Smooth muscle cell (in vitro differentiated cells): ENCODE results near the gene RGS10. TPM values are rescaled to one million over a fixed set of nuclear protein-coding genes. Genes with fewer than 3 reads are reported as not detected.

Source experiments
- DNase-seq: peaks from one replicate; lab custom pipeline; 2025; ENCODE audit not compliant: unreplicated experiment; lab: John Stamatoyannopoulos, UW
- H2AFZ ChIP-seq: fragments of 200-600 bp; sonication (generic); 2 replicates; pipeline ENCODE4 v1.6.0; 2016; ENCODE audit warnings: antibody characterized with exemption, low read depth, mild to moderate bottlenecking
- H3F3A ChIP-seq: fragments of 200-600 bp; sonication (generic); 2 replicates; pipeline ENCODE4 v1.6.0; 2017; ENCODE audit warnings: antibody characterized with exemption, low read depth
- H3K27ac ChIP-seq: fragments of 200-600 bp; sonication (generic); 2 replicates; pipeline ENCODE4 v1.5.1; 2016; ENCODE audit warnings: low read depth, mild to moderate bottlenecking
- H3K27me3 ChIP-seq: fragments of 200-600 bp; sonication (generic); 2 replicates; pipeline ENCODE4 v1.6.1; 2016; ENCODE audit warnings: low read depth, mild to moderate bottlenecking
- H3K36me3 ChIP-seq: fragments of 200-600 bp; sonication (generic); 2 replicates; pipeline ENCODE4 v1.5.1; 2016; ENCODE audit warnings: low read depth
- H3K4me1 ChIP-seq: fragments of 200-600 bp; sonication (generic); 2 replicates; pipeline ENCODE4 v1.5.1; 2016; ENCODE audit warnings: low read depth
- H3K4me2 ChIP-seq: fragments of 200-600 bp; sonication (generic); 2 replicates; pipeline ENCODE4 v1.6.0; 2016; ENCODE audit warnings: mild to moderate bottlenecking
- H3K4me3 ChIP-seq: fragments of 200-600 bp; sonication (generic); 2 replicates; pipeline ENCODE4 v1.5.1; 2016; ENCODE audit warnings: mild to moderate bottlenecking
- H3K79me2 ChIP-seq: fragments of 200-600 bp; sonication (generic); 2 replicates; pipeline ENCODE4 v1.6.0; 2016; ENCODE audit warnings: low read depth, mild to moderate bottlenecking
- H3K9ac ChIP-seq: fragments of 200-600 bp; sonication (generic); 2 replicates; pipeline ENCODE4 v1.6.0; 2016; ENCODE audit warnings: low read depth
- H3K9me3 ChIP-seq: fragments of 200-600 bp; sonication (generic); replicated peaks from 2 replicates; pipeline ENCODE4 v1.5.1; 2016; ENCODE audit warnings: low read depth
- H4K20me1 ChIP-seq: fragments of 200-600 bp; sonication (generic); 2 replicates; pipeline ENCODE4 v1.6.0; 2016; ENCODE audit warnings: low read depth
- WGBS: methylation state at CpG from one replicate; pipeline ENCODE4 v1.1.7; 2016; ENCODE audit warnings: low lambda C conversion rate; 5-methylcytosine and 5-hydroxymethylcytosine counted together
- polyA plus RNA-seq: library from polyadenylated mRNA; unstranded; fragments of >200 nt; fragmentation: Nextera tagmentation; extraction: Ambion mirVana; gene quantifications from 2 replicates; pipeline ENCODE4 v1.2.1, GENCODE V29; 2016
- total RNA-seq: library from RNA; depleted of rRNA; stranded (reverse); fragments of >200 nt; gene quantifications from 2 replicates; pipeline ENCODE4 v1.2.3, GENCODE V29; 2014
- TF ChIP-seq, protein P1 (sequence below): fragments of 200-600 bp; sonication (generic); IDR thresholded peaks from 2 replicates; pipeline ENCODE4 v1.5.1; 2017; ENCODE audit warnings: borderline replicate concordance, mild to moderate bottlenecking, antibody characterized with exemption; ENCODE audit not compliant: insufficient read depth, poor library complexity, severe bottlenecking

RGS10 gene
- total and polyA plus RNA-seq, 2 experiments from 2014 or later, result 40.2 to 72.5 TPM

DNA sequence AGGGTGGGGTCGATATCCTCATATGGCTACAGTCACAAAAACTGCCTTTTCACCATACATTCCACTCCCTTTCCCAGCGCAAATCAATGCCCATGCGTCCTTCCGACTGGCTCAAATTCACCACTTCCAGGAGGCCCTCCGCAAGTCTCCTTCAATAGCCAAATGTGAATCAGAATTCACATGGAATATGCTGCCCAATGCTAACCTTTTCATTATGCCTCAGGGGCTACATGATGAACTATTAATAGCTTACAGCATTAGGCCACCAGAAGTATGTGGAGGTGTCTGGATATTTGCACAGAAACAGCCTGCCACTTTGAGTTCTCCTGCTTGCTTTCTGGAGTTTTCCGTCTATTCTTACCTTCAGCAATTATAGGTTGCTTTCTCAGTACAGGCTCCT, 27.7 kb downstream of the RGS10 start:
- H3K9me3 ChIP-seq, result no peaks in the 10 kb centered on the region
- no peak overlapping the region for H3K27ac ChIP-seq
- H3F3A ChIP-seq, result peaks cover 5% of the 10 kb centered on the region
- H4K20me1 ChIP-seq, result no peaks in the 10 kb centered on the region
- H3K4me3 ChIP-seq, result no peak overlapping the region
- TF ChIP-seq, protein P1, sequence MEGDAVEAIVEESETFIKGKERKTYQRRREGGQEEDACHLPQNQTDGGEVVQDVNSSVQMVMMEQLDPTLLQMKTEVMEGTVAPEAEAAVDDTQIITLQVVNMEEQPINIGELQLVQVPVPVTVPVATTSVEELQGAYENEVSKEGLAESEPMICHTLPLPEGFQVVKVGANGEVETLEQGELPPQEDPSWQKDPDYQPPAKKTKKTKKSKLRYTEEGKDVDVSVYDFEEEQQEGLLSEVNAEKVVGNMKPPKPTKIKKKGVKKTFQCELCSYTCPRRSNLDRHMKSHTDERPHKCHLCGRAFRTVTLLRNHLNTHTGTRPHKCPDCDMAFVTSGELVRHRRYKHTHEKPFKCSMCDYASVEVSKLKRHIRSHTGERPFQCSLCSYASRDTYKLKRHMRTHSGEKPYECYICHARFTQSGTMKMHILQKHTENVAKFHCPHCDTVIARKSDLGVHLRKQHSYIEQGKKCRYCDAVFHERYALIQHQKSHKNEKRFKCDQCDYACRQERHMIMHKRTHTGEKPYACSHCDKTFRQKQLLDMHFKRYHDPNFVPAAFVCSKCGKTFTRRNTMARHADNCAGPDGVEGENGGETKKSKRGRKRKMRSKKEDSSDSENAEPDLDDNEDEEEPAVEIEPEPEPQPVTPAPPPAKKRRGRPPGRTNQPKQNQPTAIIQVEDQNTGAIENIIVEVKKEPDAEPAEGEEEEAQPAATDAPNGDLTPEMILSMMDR, result no peak
- H3K4me1 ChIP-seq, result peaks cover 16% of the 10 kb centered on the region
- H3K79me2 ChIP-seq, result no peaks in the 10 kb centered on the region
- peaks cover 4% of the 10 kb centered on the region for H3K36me3 ChIP-seq
- H2AFZ ChIP-seq, result no peak overlapping the region
- H3K27me3 ChIP-seq, result no peaks in the 10 kb centered on the region
- no peak overlapping the region for H3K9ac ChIP-seq
- no peak for DNase-seq
- WGBS, result 94% methylated on average over 6 of the region's 6 CpGs
- H3K4me2 ChIP-seq, result no peak overlapping the region

DNA sequence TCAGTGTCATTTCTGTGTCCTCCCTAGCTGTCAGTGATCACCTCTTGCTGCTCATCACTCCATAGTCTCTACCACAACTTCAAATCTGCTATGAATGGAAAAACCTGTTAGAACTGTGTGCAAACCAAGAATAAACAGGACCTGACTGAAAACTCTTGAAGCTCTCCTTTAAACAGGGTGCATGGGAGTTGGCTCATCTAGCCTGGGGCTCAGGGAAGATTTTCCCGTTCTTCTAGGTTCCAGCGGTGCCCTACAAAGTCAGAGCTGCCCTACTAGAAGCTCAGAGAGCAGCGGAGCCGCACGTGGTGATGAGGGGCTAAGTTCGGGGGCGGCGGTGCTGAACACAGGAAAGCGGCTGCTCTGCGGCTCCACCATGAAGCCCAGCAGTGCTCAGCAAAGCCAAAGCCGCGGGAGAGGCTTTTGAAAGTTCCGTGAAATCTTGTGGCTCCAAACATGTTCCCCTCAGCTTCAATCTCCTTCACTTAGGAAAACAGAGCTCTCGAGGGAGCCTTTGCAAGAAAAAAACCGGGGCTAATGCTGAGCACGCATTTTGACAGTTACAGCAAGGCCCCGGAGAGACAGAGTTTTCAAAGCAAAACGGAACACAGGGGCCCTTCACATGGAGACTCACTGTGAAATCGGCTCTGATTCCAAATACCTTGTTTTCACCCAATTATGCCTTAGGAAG, 30.5 kb downstream of the RGS10 start:
- peaks cover 10% of the 10 kb centered on the region for H3K4me1 ChIP-seq
- H2AFZ ChIP-seq, result no peak overlapping the region
- H3K4me2 ChIP-seq, result no peak overlapping the region
- H3K79me2 ChIP-seq, result no peaks in the 10 kb centered on the region
- no peak overlapping the region for H3K27ac ChIP-seq
- no peaks in the 10 kb centered on the region for H3K9me3 ChIP-seq
- no peak for DNase-seq
- no peaks in the 10 kb centered on the region for H3K27me3 ChIP-seq
- no peaks in the 10 kb centered on the region for H4K20me1 ChIP-seq
- H3K4me3 ChIP-seq, result no peak overlapping the region
- peaks cover 4% of the 10 kb centered on the region for H3K36me3 ChIP-seq
- TF ChIP-seq, protein P1, result no peak
- no peak overlapping the region for H3K9ac ChIP-seq
- H3F3A ChIP-seq, result no peaks in the 10 kb centered on the region
- WGBS, result 81% methylated on average over 19 of the region's 19 CpGs

DNA sequence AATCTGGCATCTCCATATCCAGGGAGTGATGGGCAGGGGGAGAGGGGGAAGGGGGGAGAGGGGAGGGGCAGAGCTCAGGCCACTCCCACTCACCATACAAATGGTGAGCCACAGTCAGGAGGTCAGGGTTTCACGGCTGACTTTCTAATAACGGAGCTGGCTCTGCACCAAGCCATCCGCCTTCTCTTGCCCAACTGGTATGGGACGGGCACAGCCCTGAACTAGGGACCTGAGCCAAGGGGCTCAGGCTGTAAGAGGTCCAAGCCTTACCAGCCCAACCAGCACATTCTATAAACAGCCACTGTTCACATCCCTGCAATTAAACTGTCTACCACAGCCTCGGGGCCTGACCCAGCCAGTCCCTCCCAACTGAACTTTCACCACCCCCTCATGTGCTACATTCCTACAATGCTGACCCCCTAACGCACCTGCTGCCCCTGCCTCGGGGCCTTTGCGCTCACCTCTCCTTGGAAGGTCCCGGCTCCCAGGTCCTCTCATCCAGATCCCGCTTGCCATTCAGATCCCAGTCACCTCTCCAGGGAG, 32.5 kb downstream of the RGS10 start:
- H3K4me3 ChIP-seq, result no peak overlapping the region
- H3K79me2 ChIP-seq, result no peaks in the 10 kb centered on the region
- no peaks in the 10 kb centered on the region for H3F3A ChIP-seq
- TF ChIP-seq, protein P1, result no peak
- H2AFZ ChIP-seq, result no peak overlapping the region
- H3K9ac ChIP-seq, result no peak overlapping the region
- H3K4me2 ChIP-seq, result no peak overlapping the region
- DNase-seq, result no peak
- H3K36me3 ChIP-seq, result peaks cover 4% of the 10 kb centered on the region
- WGBS, result 90% methylated on average over 10 of the region's 10 CpGs
- no peaks in the 10 kb centered on the region for H3K9me3 ChIP-seq
- H4K20me1 ChIP-seq, result no peaks in the 10 kb centered on the region
- no peaks in the 10 kb centered on the region for H3K4me1 ChIP-seq
- no peaks in the 10 kb centered on the region for H3K27me3 ChIP-seq
- no peak overlapping the region for H3K27ac ChIP-seq

DNA sequence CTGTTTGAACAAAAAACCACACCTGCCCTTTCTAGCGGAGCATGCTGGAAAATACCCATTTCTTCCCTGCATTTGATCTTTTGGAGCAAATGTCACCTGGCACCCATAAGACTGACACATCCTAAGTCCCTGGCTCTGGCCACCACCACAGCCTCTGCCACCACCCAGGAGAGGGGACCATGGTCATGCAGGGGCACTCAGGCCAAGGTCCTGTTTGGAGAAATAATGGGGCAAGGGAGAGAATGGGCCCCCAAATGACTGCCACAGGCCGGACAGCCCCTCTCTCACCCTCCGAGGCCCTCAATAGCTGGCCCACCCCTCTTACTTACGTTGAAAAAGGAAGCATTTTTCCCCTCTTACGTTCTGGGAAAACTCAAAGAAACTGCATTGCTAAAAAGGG, 35.4 kb downstream of the RGS10 start:
- no peaks in the 10 kb centered on the region for H3K79me2 ChIP-seq
- H3F3A ChIP-seq, result no peaks in the 10 kb centered on the region
- H3K4me3 ChIP-seq, result no peak overlapping the region
- TF ChIP-seq, protein P1, result no peak
- no peaks in the 10 kb centered on the region for H3K9me3 ChIP-seq
- H3K27me3 ChIP-seq, result no peaks in the 10 kb centered on the region
- H3K36me3 ChIP-seq, result no peaks in the 10 kb centered on the region
- H3K27ac ChIP-seq, result no peak overlapping the region
- H2AFZ ChIP-seq, result no peak overlapping the region
- no peak overlapping the region for H3K9ac ChIP-seq
- no peak for DNase-seq
- H4K20me1 ChIP-seq, result no peaks in the 10 kb centered on the region
- no peaks in the 10 kb centered on the region for H3K4me1 ChIP-seq
- 88% methylated on average over 5 of the region's 5 CpGs for WGBS
- no peak overlapping the region for H3K4me2 ChIP-seq
